ENCODE results near the gene OLR1.

OLR1 gene

DNA sequence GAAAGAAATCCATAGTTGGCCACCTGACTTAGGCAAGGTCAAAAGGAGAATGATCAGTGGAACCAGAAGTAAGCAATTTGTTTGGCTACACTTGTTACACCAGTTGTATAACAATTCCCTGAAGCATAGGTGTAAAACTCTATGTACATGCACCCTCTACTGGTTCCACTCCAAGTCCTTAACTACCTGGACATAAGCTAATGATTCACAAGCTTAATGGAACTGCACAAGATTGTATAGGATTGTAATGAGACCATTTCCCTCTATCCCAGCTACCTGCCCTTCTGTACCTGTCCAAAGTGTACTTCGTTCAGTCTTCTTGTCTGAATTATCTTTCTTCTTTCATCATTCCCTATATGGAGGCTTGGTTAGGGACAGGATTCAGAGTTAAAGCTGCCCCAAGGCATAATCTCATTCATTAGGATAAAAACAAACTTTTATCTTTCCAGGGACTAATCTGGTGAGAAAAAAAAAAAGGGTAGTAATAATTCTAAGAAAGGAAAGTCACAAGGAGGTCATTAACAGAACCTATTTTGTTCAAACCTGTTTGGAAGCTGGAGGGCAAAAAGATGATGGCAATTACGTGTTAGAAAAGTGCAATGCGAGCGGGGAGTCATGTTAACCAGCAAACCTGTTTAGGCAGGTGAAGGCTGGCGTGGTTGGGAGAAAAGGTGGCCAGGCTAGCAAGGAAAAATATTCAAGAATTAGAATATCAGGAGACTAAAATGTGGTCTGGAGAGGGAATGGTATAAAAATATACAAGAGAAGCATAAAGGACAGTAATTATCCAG is 4.1 kb upstream of the OLR1 start:
- no peak overlapping the region for H3K4me3 ChIP-seq (ENCODE audit: low read depth, low read length)

GRCh38 chr12:10174986-10175614 is 3.2 kb upstream of the OLR1 start:
- no peak overlapping the region for H3K4me3 ChIP-seq (ENCODE audit: low read depth, low read length)
- TF ChIP-seq, protein P1, sequence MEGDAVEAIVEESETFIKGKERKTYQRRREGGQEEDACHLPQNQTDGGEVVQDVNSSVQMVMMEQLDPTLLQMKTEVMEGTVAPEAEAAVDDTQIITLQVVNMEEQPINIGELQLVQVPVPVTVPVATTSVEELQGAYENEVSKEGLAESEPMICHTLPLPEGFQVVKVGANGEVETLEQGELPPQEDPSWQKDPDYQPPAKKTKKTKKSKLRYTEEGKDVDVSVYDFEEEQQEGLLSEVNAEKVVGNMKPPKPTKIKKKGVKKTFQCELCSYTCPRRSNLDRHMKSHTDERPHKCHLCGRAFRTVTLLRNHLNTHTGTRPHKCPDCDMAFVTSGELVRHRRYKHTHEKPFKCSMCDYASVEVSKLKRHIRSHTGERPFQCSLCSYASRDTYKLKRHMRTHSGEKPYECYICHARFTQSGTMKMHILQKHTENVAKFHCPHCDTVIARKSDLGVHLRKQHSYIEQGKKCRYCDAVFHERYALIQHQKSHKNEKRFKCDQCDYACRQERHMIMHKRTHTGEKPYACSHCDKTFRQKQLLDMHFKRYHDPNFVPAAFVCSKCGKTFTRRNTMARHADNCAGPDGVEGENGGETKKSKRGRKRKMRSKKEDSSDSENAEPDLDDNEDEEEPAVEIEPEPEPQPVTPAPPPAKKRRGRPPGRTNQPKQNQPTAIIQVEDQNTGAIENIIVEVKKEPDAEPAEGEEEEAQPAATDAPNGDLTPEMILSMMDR (IDR thresholded peaks at IDR 0.05; ENCODE audit: borderline replicate concordance, insufficient read depth, low read depth, low read length), result no peak

More for the DNA sequence above, 4.1 kb upstream of the OLR1 start:
- TF ChIP-seq, protein P1 (IDR thresholded peaks at IDR 0.05; ENCODE audit: borderline replicate concordance, insufficient read depth, low read depth, low read length), result no peak

DNA sequence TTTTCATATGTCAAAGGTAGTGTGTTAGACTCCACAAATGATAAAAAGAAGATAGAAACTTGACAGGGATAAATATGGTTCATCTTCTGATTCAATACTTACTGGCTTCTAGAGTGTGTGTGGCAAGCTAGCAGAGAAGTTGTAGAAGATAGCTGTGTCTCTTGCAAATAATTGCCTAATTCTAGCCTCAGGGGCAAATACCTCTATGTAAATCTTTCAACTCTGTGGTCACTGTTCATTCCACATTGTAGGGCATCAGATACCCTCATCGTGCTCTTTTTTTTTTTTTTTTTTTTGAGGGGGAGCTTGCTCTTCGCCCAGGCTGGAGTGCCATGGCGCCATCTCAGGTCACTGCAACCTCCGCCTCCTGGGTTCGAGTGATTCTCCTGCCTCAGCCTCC is 1.7 kb downstream of the OLR1 start:
- TF ChIP-seq, protein P1 (IDR thresholded peaks at IDR 0.05; ENCODE audit: borderline replicate concordance, insufficient read depth, low read depth, low read length), result no peak
- H3K4me3 ChIP-seq (ENCODE audit: low read depth, low read length), result no peak overlapping the region

DNA sequence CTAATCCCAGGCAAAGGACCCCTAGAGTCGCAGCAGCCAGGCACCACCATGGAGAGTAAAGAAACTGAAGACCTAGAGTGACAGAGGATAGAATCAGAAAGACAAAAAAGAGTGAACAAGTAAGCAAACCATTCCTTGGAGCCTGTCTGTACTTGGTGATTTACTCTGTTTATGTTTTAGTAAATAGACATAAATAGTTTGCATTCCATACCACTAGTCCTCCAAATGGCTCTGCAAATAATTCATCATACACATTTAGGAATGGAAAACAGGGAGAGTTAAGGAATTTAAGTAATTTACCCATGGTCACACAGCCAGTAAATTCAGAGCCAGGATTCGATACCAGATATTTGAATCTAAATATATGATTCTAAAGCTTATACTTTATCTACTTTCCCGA is 2.8 kb downstream of the OLR1 start:
- no peak overlapping the region for H3K4me3 ChIP-seq (ENCODE audit: low read depth, low read length)
- TF ChIP-seq, protein P1 (IDR thresholded peaks at IDR 0.05; ENCODE audit: borderline replicate concordance, insufficient read depth, low read depth, low read length), result no peak

DNA sequence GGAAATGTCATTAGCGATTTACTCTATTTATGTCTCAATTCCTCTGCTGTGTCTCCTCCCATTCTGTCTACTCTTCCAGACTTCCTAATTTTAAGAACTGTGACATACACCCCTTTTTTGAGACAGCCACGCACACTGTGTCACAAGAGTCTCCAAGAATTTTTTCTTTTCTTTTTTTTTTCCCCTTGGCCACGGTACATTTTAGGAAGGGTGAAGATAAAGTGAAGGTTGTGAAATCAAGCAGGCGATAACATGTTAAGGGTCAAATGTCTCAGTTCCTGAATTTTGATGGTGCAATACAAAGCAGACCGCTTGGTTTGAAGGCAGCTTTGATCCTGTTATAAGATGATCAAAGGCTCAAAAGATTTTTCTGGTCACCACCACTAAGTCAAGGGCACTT is 4.3 kb downstream of the OLR1 start:
- no peak overlapping the region for H3K4me3 ChIP-seq (ENCODE audit: low read depth, low read length)
- TF ChIP-seq, protein P1 (IDR thresholded peaks at IDR 0.05; ENCODE audit: borderline replicate concordance, insufficient read depth, low read depth, low read length), result no peak

DNA sequence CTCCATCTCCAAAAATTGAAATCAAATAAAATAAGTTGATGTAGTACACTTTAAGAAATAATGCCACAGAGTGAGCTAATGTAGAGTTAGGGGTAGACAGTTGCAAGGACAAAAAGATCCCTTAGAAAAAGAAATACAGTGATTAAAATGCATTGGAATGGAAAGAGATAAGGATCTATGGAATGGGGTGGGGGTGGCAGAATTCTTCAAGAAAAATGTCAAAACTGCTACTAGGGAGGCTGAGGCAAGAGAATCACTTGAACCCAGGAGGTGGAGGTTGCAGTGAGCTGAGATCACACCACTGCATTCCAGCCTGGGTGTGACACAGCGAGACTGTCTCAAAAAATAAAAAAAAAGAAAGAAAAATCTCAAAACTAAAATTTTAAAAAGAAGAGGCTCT is 6.5 kb downstream of the OLR1 start:
- H3K4me3 ChIP-seq (ENCODE audit: low read depth, low read length), result no peak overlapping the region
- TF ChIP-seq, protein P1 (IDR thresholded peaks at IDR 0.05; ENCODE audit: borderline replicate concordance, insufficient read depth, low read depth, low read length), result no peak

DNA sequence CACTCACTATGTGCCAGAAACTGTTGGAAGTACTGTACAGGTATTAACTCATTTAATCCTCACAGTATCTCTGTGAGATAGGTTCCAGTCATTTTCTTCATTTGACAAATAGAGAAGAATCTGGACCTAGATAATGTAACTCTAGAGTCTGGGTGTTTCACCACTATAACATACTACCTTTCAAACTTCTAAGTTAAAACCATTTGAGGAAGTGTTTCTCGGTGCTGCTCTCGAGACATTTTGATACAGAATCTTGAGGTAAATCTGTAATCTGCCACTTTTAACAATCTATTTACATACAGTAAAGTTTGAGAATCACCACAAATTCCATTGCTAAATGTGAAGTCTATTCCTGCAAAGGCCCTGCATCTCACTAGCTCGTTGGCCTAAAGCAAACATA is 8.8 kb downstream of the OLR1 start:
- TF ChIP-seq, protein P1 (IDR thresholded peaks at IDR 0.05; ENCODE audit: borderline replicate concordance, insufficient read depth, low read depth, low read length), result no peak
- H3K4me3 ChIP-seq (ENCODE audit: low read depth, low read length), result no peak overlapping the region

Data from GM12875 (cell line).